Testis (tissue), 2 donors: Measurements from ENCODE around the gene MACROD2.

Experiments
- POLR2A ChIP-seq: fragments of 450-650 bp; IDR thresholded peaks from one replicate; pipeline ENCODE4 v1.6.1; 2017; ENCODE audit warnings: antibody characterized with exemption, mild to moderate bottlenecking, moderate library complexity
- TF ChIP-seq, protein P1 (sequence below), 3 experiments: fragments of 450-650 bp in 2 of 3; fragments of 200-600 bp in 1 of 3; sonication (generic) in 1 of 3; IDR thresholded peaks; one replicate each; pipeline ENCODE4 v1.5.1; 2016 to 2019; ENCODE audit warnings: antibody characterized with exemption in 3 of 3, mild to moderate bottlenecking in 2 of 3, moderate library complexity in 1 of 3

GRCh38 chr20:16005915-16006493 lies 2010.7 kb downstream of the MACROD2 start:
- TF ChIP-seq, protein P1, sequence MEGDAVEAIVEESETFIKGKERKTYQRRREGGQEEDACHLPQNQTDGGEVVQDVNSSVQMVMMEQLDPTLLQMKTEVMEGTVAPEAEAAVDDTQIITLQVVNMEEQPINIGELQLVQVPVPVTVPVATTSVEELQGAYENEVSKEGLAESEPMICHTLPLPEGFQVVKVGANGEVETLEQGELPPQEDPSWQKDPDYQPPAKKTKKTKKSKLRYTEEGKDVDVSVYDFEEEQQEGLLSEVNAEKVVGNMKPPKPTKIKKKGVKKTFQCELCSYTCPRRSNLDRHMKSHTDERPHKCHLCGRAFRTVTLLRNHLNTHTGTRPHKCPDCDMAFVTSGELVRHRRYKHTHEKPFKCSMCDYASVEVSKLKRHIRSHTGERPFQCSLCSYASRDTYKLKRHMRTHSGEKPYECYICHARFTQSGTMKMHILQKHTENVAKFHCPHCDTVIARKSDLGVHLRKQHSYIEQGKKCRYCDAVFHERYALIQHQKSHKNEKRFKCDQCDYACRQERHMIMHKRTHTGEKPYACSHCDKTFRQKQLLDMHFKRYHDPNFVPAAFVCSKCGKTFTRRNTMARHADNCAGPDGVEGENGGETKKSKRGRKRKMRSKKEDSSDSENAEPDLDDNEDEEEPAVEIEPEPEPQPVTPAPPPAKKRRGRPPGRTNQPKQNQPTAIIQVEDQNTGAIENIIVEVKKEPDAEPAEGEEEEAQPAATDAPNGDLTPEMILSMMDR (IDR thresholded peaks at IDR 0.05), result no peak
- no peak for TF ChIP-seq POLR2A
